ENCODE results near the gene NUDC.
"Not testable (repeated sequence)": the region's sequence is repeated elsewhere in the genome, so short reads cannot be mapped to it uniquely, and the experiment has no call there.

DNA sequence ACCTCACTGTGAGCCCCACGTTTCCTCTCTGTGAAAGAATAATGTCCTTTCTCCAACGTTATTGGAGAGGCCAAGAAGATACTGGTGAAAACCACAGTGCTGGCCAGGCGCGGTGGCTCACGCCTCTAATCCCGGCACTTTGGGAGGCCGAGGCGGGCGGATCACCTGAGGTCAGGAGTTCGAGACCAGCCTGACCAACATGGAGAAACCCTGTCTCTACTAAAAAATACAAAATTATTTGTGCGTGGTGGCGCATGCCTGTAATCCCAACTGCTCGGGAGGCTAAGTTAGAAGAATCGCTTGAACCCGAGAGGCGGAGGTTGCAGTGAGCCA lies 27.1 kb downstream of the NUDC start:
- not testable (repeated sequence) for TF ChIP-seq POLR2A (IDR thresholded peaks at IDR 0.05)
- TF ChIP-seq, protein P1, sequence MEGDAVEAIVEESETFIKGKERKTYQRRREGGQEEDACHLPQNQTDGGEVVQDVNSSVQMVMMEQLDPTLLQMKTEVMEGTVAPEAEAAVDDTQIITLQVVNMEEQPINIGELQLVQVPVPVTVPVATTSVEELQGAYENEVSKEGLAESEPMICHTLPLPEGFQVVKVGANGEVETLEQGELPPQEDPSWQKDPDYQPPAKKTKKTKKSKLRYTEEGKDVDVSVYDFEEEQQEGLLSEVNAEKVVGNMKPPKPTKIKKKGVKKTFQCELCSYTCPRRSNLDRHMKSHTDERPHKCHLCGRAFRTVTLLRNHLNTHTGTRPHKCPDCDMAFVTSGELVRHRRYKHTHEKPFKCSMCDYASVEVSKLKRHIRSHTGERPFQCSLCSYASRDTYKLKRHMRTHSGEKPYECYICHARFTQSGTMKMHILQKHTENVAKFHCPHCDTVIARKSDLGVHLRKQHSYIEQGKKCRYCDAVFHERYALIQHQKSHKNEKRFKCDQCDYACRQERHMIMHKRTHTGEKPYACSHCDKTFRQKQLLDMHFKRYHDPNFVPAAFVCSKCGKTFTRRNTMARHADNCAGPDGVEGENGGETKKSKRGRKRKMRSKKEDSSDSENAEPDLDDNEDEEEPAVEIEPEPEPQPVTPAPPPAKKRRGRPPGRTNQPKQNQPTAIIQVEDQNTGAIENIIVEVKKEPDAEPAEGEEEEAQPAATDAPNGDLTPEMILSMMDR (IDR thresholded peaks at IDR 0.05) = not testable (repeated sequence)

Measured in body of pancreas (tissue), 4 donors.